ENCODE measurements around the gene TRAF3IP3.

The TRAF3IP3 gene

GRCh38 chr1:209825591-209826434 lies 70.0 kb downstream of the TRAF3IP3 start:
- DNase-seq (ENCODE audit: low read depth in 2 of 2): no peak

- peak; percentile 77 to 90 for DNase-seq (ENCODE audit: low read depth in 2 of 2)
Measured at GRCh38 chr1:209827384-209828262, 71.8 kb downstream of the TRAF3IP3 start, which contains the start of gene UTP25. Gene UTP25, plus strand, starts transcription at chr1:209827972. Its CDS starts 92 bp downstream, at chr1:209828064.

GRCh38 chr1:209829716-209830115 lies 73.9 kb downstream of the TRAF3IP3 start:
- no peak for DNase-seq (ENCODE audit: low read depth in 2 of 2)

- no peak for DNase-seq (ENCODE audit: low read depth in 2 of 2)
Measured at GRCh38 chr1:209830722-209831121, 74.9 kb downstream of the TRAF3IP3 start.

- no peak for DNase-seq (ENCODE audit: low read depth in 2 of 2)
Measured at GRCh38 chr1:209831615-209832014, 75.8 kb downstream of the TRAF3IP3 start.
